Keratinocyte (primary cell): Measurements from ENCODE around the gene ACAN. TPM values are rescaled to one million over a fixed set of nuclear protein-coding genes. Genes with fewer than 3 reads are reported as not detected.

ENCODE experiments used
- DNase-seq: peaks from one replicate; pipeline ENCODE4 v3.0.0-alpha.2; 2011; ENCODE audit warnings: low read depth, missing footprints, low spot score
- FAIRE-seq: peaks from 2 replicates; lab custom pipeline; 2011; peaks lifted over from hg19 to GRCh38; lab: Jason Lieb, UNC
- H2AFZ ChIP-seq: 2 replicates; pipeline ENCODE4 v1.6.0; 2012; ENCODE audit warnings: low read length, control low read depth, inconsistent platforms; ENCODE audit not compliant: control insufficient read depth
- H3K27ac ChIP-seq: 2 replicates; pipeline ENCODE4 v1.5.1; 2011; ENCODE audit warnings: low read length; ENCODE audit not compliant: control insufficient read depth, insufficient read depth
- H3K27me3 ChIP-seq: 3 replicates; pipeline ENCODE4 v1.6.0; 2011; ENCODE audit warnings: low read length; ENCODE audit not compliant: control insufficient read depth, insufficient read depth; ENCODE audit errors: extremely low read depth
- H3K36me3 ChIP-seq, 2 experiments: 2 replicates in 1 of 2; 3 replicates in 1 of 2; pipeline ENCODE4 v1.5.1; 2011; ENCODE audit warnings: low read length in 2 of 2, mild to moderate bottlenecking in 1 of 2; ENCODE audit not compliant: control insufficient read depth in 2 of 2, insufficient read depth in 2 of 2; ENCODE audit errors: extremely low read depth in 1 of 2
- H3K4me1 ChIP-seq: 3 replicates; pipeline ENCODE4 v1.5.1; 2011; ENCODE audit warnings: low read length; ENCODE audit not compliant: control insufficient read depth, insufficient read depth; ENCODE audit errors: extremely low read depth
- H3K4me2 ChIP-seq: 3 replicates; pipeline ENCODE4 v1.6.0; 2011; ENCODE audit warnings: low read depth, low read length; ENCODE audit not compliant: control insufficient read depth, insufficient read depth; ENCODE audit errors: extremely low read depth
- H3K4me3 ChIP-seq, 3 experiments: fragments of 200-600 bp in 1 of 3; sonication (generic) in 1 of 3; 2 replicates in 2 of 3; 3 replicates in 1 of 3; pipeline ENCODE4 v1.5.1; 2011 to 2016; ENCODE audit warnings: low read length in 3 of 3, mild to moderate bottlenecking in 3 of 3, control low read depth in 2 of 3, inconsistent platforms in 1 of 3, low read depth in 1 of 3, mixed read lengths in 1 of 3, mixed run types in 1 of 3, moderate library complexity in 1 of 3; ENCODE audit not compliant: control insufficient read depth in 2 of 3, insufficient read depth in 2 of 3; ENCODE audit errors: extremely low read depth in 1 of 3
- H3K79me2 ChIP-seq: 2 replicates; pipeline ENCODE4 v1.6.0; 2012; ENCODE audit warnings: low read length; ENCODE audit not compliant: control insufficient read depth, insufficient read depth
- H3K9ac ChIP-seq: 3 replicates; pipeline ENCODE4 v1.6.0; 2011; ENCODE audit warnings: low read length; ENCODE audit not compliant: control insufficient read depth, insufficient read depth; ENCODE audit errors: extremely low read depth
- H3K9me1 ChIP-seq: 3 replicates; pipeline ENCODE4 v1.6.0; 2011; ENCODE audit warnings: low read length; ENCODE audit not compliant: control insufficient read depth, insufficient read depth; ENCODE audit errors: extremely low read depth
- H3K9me3 ChIP-seq: 2 replicates; pipeline ENCODE4 v1.5.1; 2012; ENCODE audit warnings: low read depth, low read length; ENCODE audit not compliant: control insufficient read depth
- H4K20me1 ChIP-seq: 3 replicates; pipeline ENCODE4 v1.6.0; 2011; ENCODE audit warnings: low read length; ENCODE audit not compliant: control insufficient read depth, insufficient read depth; ENCODE audit errors: extremely low read depth
- EZH2 ChIP-seq: IDR thresholded peaks from one replicate; pipeline ENCODE4 v1.6.1; 2012; ENCODE audit warnings: inconsistent platforms, mild to moderate bottlenecking, low read length, moderate library complexity
- dilution Hi-C: fragments of 300-500 bp; cut with MboI; formaldehyde crosslinking; loops from one replicate; pipeline ENCODE4 v1.7.0; 2020; ENCODE audit warnings: low sequenced_read_pairs; ENCODE audit not compliant: extremely low pct_ligation_motif_present
- polyA plus RNA-seq, 5 experiments: library from polyadenylated mRNA; depleted of rRNA in 3 of 5; stranded (reverse) in 3 of 5; stranded (forward) in 1 of 5; unstranded in 1 of 5; fragments of >200 nt; gene quantifications; 1 replicate in 1 of 5; 2 replicates in 3 of 5; 3 replicates in 1 of 5; pipeline versions ENCODE4 v1.2.1 to v1.2.3, GENCODE V29; 2011 to 2012; ENCODE audit warnings: missing spikeins in 2 of 5, low read depth in 1 of 5, low replicate concordance in 1 of 5
- TF ChIP-seq, protein P1 (sequence below), 3 experiments: IDR thresholded peaks in 1 of 3; conservative IDR thresholded peaks in 1 of 3; optimal IDR thresholded peaks in 1 of 3; 2 replicates in 2 of 3; 3 replicates in 1 of 3; pipeline versions ENCODE3 to v1.5.1; 2011; ENCODE audit warnings: low read length in 3 of 3, mild to moderate bottlenecking in 3 of 3, moderate library complexity in 2 of 3, control low read depth in 1 of 3, inconsistent platforms in 1 of 3; ENCODE audit not compliant: insufficient read depth in 2 of 3; ENCODE audit errors: extremely low read depth in 1 of 3

Gene ACAN
- polyA plus RNA-seq, 1 donor (not counting 4 experiments of a cell fraction or from before 2014, with no cell fraction given) = not detected

DNA sequence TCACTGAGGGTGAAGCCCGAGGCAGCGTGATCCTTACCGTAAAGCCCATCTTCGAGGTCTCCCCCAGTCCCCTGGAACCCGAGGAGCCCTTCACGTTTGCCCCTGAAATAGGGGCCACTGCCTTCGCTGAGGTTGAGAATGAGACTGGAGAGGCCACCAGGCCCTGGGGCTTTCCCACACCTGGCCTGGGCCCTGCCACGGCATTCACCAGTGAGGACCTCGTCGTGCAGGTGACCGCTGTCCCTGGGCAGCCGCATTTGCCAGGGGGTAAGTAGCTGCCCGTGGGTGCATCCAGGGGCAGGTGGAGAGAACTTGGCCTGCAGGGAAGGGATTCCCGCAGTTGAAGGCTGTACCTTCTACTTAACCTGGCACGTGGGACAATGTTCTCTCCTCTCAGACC is 42.4 kb downstream of the ACAN start:
- H3K4me2 ChIP-seq = no peak overlapping the region
- H3K4me1 ChIP-seq = no peaks in the 10 kb centered on the region
- FAIRE-seq = no peak
- DNase-seq = no peak
- no peaks in the 10 kb centered on the region for H3K9me1 ChIP-seq
- H3K36me3 ChIP-seq = no peaks in the 10 kb centered on the region
- no peaks in the 10 kb centered on the region for H3K9me3 ChIP-seq
- H3K27me3 ChIP-seq = peaks cover 2% of the 10 kb centered on the region
- no peak for TF ChIP-seq EZH2
- TF ChIP-seq, protein P1, sequence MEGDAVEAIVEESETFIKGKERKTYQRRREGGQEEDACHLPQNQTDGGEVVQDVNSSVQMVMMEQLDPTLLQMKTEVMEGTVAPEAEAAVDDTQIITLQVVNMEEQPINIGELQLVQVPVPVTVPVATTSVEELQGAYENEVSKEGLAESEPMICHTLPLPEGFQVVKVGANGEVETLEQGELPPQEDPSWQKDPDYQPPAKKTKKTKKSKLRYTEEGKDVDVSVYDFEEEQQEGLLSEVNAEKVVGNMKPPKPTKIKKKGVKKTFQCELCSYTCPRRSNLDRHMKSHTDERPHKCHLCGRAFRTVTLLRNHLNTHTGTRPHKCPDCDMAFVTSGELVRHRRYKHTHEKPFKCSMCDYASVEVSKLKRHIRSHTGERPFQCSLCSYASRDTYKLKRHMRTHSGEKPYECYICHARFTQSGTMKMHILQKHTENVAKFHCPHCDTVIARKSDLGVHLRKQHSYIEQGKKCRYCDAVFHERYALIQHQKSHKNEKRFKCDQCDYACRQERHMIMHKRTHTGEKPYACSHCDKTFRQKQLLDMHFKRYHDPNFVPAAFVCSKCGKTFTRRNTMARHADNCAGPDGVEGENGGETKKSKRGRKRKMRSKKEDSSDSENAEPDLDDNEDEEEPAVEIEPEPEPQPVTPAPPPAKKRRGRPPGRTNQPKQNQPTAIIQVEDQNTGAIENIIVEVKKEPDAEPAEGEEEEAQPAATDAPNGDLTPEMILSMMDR (optimal IDR thresholded peaks at IDR 0.05 in 1 of 3, IDR thresholded peaks at IDR 0.05 in 1 of 3, conservative IDR thresholded peaks at IDR 0.05 in 1 of 3; ENCODE audit: extremely low read depth in 1 of 3, insufficient read depth in 2 of 3, low read length in 3 of 3) = no peak
- H3K79me2 ChIP-seq = no peaks in the 10 kb centered on the region
- no peaks in the 10 kb centered on the region for H4K20me1 ChIP-seq
- H2AFZ ChIP-seq = no peak overlapping the region
- no peak overlapping the region for H3K27ac ChIP-seq
- H3K9ac ChIP-seq = no peak overlapping the region
- H3K4me3 ChIP-seq = no peak overlapping the region
- dilution Hi-C loops = no loop called here

DNA sequence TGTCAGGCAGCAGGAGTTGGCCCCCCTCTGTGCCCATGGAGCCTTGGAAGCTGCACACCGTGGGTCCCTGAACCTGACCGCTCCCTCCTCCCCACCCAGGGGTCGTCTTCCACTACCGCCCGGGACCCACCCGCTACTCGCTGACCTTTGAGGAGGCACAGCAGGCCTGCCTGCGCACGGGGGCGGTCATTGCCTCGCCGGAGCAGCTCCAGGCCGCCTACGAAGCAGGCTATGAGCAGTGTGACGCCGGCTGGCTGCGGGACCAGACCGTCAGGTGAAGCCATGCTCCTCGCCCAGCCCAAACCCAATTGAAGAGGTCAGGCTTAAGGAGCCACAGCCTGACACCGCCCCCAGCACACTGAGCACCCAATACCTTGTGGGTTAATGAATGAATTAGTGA is 43.9 kb downstream of the ACAN start:
- Histone ChIP-seq H3K4me2 (no peak overlapping the region), H3K4me3 (no peak overlapping the region), H3K36me3 (no peaks in the 10 kb centered on the region), H2AFZ (no peak overlapping the region), H3K27me3 (peaks cover 2% of the 10 kb centered on the region), H3K4me1 (no peaks in the 10 kb centered on the region), H3K27ac (no peak overlapping the region), H4K20me1 (no peaks in the 10 kb centered on the region), H3K9me3 (no peaks in the 10 kb centered on the region), H3K9ac (no peak overlapping the region), H3K9me1 (no peaks in the 10 kb centered on the region), H3K79me2 (no peaks in the 10 kb centered on the region)
- dilution Hi-C loops = no loop called here
- DNase-seq (no peak), FAIRE-seq (no peak)
- TF ChIP-seq EZH2 = no peak
- TF ChIP-seq, protein P1 (optimal IDR thresholded peaks at IDR 0.05 in 1 of 3, IDR thresholded peaks at IDR 0.05 in 1 of 3, conservative IDR thresholded peaks at IDR 0.05 in 1 of 3; ENCODE audit: extremely low read depth in 1 of 3, insufficient read depth in 2 of 3, low read length in 3 of 3) = no peak
